Measurements from ENCODE around the gene SLBP.
"Not testable (repeated sequence)": the region's sequence is repeated elsewhere in the genome, so short reads cannot be mapped to it uniquely, and the experiment has no call there.

SLBP gene

DNA sequence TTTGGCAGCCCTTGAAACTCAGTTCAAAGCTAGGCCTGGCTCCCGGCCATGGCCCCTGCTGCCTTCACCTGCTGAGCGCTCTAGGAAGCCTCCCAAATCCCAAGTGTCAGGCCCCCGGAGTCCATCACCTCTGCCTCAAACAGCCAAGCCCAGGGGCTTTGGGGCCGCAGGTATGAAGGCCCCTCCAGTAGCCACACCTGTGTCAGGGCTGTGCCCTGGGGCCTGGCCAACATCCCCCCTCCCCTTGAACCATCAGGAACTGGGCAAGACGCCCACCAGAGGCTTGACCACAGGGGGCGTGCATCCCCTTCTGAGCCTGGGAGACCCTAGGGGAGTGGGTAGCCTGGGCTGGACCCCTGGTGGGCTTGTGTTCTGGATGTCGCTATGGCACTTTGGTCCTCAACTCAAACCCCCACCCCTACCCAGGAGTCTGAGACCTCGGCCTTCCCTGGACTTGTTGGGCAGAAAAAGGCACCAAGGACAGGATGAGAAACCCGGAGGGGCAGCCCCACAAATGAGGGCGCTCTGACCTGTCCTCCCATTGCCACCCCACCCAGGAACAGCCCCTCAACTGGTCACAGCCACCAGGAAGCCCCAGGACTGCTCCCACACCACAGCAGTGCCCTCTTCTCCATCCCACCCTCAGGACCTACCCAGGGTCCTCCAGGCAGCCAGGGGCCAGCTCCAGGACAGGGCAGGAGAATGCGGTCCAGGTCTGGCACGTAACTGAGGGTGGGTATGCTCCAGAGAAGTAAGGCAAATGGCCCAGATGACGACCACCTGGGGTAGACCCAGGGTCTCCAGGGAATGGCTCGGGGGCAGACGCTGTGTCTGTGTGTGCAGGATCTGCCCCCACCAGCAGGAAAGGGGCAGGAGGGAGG is 4.2 kb upstream of the SLBP start:
- Mint-ChIP-seq H3K9me3 (no peaks in the 10 kb centered on the region), H3K4me3 (peak overlapping the region; percentile 93 to 98), H3K36me3 (peaks cover 15 to 43% of the 10 kb centered on the region in 2 donors), H3K27ac (peak overlapping the region; percentile 76), H3K4me1 (peaks cover 41 to 71% of the 10 kb centered on the region in 2 donors), H3K27me3 (no peaks in the 10 kb centered on the region)
- no peak for ATAC-seq (replicated peaks)
- no peak for DNase-seq

DNA sequence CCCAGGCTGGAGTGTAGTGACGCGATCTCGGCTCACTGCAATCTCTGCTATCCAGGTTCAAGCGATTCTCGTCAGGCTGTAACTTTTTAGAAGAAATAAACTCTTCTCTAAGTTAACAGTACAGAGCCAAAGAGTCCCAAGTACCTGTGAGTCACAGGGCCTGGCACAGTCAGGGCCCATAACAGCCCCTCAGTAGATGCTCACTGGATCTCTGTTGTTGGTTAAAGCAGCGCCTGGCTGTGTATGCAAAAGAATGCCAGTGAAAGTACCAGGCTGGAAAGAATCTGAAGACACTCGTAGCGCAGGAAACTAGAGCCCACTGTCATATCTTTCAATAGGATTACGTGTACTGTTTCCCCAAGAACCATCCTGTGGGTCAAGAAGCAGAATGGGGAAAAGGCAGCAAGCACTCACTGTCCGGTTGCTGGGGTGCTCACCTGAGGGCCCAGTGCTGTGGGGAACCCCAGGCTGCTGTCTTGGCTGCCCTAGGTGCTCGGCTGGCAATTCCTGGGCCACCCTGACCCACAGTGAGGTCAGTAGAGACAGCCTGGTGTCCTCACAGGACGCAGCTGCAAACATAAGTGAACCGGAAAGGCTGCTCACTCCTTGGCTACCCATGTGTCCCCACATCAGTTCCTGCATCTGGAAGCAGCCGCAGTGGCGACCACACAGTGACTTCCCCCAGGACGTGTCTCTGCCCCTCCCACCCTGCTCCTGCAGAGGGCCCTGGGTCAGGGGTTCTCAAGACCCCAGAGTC is 3.1 kb upstream of the SLBP start:
- Mint-ChIP-seq H3K27ac (peak overlapping the region; percentile 92), H3K36me3 (peaks cover 20 to 49% of the 10 kb centered on the region in 2 donors), H3K4me3 (peak overlapping the region; percentile 93 to 98), H3K9me3 (no peaks in the 10 kb centered on the region), H3K4me1 (peaks cover 45 to 80% of the 10 kb centered on the region in 2 donors), H3K27me3 (no peaks in the 10 kb centered on the region)
- DNase-seq (peak; percentile 53), ATAC-seq (replicated peaks) (peak in 1 of 2 donors; percentile 15)

DNA sequence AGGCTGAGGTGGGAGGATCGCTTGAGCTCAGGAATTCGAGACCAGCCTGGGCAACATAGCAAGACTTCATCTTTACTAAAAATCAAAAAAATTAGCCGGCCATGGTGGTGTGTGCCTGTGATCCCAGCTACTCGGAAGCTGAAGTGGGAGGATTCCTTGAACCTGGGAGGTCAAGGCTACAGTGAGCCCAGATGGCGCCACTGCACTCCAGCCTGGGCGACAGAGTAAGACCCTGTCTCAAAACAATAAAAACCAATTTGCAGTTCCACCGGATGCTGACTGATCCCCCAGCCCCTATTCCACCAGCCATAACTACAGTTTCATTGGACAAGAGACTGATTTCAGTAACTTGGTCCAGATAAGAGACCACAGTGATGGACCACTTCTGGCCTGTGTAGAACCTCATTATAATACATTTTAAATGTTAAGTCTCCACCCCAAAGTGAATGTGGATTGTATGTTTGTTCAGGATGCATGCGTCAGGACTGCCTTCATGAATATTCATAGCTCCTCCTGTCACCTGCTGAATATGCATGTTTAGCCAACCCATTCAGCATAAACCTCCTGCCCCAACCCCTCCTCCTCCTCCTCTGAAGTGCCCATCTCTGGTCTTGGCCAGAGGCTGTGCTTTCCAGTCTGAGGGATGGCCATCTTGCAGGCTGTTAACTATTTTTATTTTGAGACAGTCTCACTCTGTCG is 2.3 kb upstream of the SLBP start:
- Mint-ChIP-seq H3K9me3 (no peaks in the 10 kb centered on the region), H3K27ac (peak overlapping the region; percentile 92), H3K27me3 (no peaks in the 10 kb centered on the region), H3K4me3 (peak overlapping the region; percentile 93 to 98), H3K36me3 (peaks cover 28 to 52% of the 10 kb centered on the region in 2 donors), H3K4me1 (peaks cover 43 to 80% of the 10 kb centered on the region in 2 donors)
- DNase-seq (no peak), ATAC-seq (replicated peaks) (no peak)

DNA sequence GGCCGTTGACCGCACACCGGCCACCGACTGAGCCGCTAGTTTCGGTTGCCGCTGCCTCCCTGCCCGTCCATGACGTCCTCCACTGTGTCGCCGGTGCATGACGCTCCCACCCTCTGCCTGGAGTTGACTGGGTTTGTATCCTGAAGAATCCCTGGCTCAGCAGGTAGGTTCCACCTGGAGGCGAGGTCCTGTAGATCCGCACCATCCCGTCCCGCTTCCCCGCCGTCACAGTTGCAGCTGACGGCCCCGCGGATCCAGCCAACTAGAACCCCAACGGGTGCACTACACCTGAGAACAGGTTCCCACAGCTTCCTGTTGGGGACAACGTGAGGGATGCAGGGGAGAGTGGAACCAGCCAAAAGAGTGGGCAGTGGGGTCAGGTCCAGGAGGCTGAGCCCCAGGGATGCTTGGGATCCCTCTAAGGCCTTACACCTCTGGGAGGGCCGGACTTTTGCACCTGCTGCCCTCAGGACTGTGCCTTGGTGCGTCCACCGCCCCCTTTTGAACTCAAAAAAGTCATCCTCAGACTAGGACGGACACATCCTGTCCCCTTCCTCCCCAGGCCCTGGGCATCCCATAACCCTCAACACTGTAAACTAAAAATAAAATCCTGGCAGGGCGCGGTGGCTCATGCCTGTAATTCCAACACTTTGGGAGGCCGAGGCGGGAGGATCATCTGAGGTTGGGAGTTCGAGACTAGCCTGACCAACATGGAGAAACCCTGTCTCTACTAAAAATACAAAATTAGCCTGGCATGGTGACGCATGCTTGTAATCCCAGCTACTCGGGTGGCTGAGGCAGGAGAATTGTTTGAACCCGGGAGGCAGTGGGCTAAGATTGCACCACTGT is 1.1 kb upstream of the SLBP start:
- H3K4me3 Mint-ChIP-seq = peak overlapping the region; percentile 93 to 98
- ATAC-seq (replicated peaks) (peak; percentile 0 to 2), DNase-seq (no peak)
- H3K9me3 Mint-ChIP-seq = no peaks in the 10 kb centered on the region
- no peaks in the 10 kb centered on the region for H3K27me3 Mint-ChIP-seq
- H3K27ac Mint-ChIP-seq = peak overlapping the region; percentile 98
- peaks cover 29 to 49% of the 10 kb centered on the region in 2 donors for H3K36me3 Mint-ChIP-seq
- peaks cover 41 to 71% of the 10 kb centered on the region in 2 donors for H3K4me1 Mint-ChIP-seq

DNA sequence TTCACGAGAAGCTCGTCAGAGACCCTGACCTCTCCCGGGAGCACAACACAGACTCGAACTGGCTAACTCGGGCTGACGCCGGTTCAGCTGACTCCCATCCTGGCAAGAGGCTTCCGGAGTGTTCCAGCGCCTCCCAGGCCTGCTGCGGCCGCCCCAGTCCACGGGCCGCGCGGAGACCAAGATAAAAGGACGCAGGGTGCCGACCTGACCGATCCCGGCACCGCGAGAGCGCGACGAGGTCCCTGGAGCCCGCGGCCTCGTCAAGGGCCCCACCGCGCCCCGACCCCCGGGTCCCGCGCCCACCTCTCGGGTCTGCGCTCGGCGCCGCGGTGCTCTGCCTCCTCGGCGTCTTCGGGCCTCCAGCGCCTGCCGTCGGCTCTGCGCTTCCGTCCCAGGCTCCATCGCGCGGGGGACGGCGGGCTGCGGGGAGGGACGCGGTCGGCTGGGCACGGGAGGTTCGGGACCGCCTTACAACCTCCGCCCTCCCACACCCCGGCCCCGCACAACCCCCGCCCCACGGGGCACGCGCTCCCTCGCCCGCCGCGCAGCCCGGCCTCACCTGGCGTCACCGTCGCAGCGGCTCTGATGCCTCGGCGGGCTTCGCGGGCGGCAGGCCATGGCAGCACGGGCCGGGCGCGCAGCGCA is 426 bp downstream of the SLBP start:
- no peaks in the 10 kb centered on the region for H3K9me3 Mint-ChIP-seq
- H3K27ac Mint-ChIP-seq = peak overlapping the region; percentile 95
- H3K36me3 Mint-ChIP-seq = peaks cover 31 to 46% of the 10 kb centered on the region in 2 donors
- no peak for DNase-seq
- H3K4me3 Mint-ChIP-seq = peak overlapping the region; percentile 91 to 93
- ATAC-seq (replicated peaks) = peak; percentile 1
- no peaks in the 10 kb centered on the region for H3K27me3 Mint-ChIP-seq
- peaks cover 36 to 59% of the 10 kb centered on the region in 2 donors for H3K4me1 Mint-ChIP-seq

DNA sequence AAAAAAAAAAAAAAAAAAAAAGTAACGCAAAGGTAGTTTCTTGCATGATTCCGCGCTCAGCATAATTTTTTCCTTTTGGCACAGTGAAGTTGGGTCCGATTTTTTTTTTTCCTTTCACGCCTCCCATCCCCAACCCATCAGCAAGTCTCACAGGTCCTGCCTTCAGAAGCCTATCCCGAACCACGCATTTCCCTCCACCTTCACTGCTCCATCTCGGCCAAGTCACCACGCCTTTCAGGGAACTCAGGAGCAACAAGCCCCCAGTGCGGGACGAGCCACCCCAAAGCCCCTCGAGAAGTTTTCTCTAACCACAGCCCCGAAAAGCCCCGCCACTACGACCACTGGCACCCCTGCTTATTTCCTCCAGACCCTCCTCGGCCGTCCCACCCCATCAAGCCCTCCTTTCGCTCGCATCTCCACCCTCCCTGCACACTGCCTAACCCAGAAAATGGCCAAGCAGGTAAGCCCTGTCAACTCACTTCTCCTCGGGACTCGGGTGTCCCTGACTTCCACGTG is 1.0 kb downstream of the SLBP start:
- Mint-ChIP-seq H3K4me3 (peak overlapping the region; percentile 91 to 93), H3K27me3 (no peaks in the 10 kb centered on the region), H3K4me1 (peaks cover 32 to 53% of the 10 kb centered on the region in 2 donors), H3K36me3 (peaks cover 35 to 44% of the 10 kb centered on the region in 2 donors), H3K27ac (peak overlapping the region; percentile 95), H3K9me3 (no peaks in the 10 kb centered on the region)
- peak in 1 of 2 donors; percentile 0 for ATAC-seq (replicated peaks)
- DNase-seq = no peak

DNA sequence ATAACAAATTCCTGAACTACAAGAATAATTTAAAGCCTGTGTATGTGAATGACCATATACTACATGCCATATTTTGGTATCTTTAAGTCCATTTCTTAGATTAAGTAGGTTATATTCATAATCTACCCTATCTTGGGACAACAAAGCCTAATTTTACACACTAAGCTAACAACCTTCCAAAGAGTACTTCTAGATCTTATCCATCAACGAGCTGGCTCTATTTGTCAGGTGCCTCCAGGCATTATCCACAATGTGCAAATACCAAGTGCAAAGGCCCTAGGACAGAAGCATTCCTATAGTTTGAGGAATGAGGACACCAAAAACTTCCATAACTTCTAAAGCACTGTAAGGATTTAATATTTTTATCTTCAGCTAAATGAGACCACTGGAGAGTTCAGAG is 3.5 kb downstream of the SLBP start:
- Mint-ChIP-seq H3K36me3 (peaks cover 29 to 46% of the 10 kb centered on the region in 2 donors), H3K27me3 (no peaks in the 10 kb centered on the region), H3K4me3 (no peak overlapping the region), H3K9me3 (no peaks in the 10 kb centered on the region), H3K4me1 (peaks cover 17 to 39% of the 10 kb centered on the region in 2 donors), H3K27ac (no peak overlapping the region)
- DNase-seq = no peak
- ATAC-seq (replicated peaks) = no peak

DNA sequence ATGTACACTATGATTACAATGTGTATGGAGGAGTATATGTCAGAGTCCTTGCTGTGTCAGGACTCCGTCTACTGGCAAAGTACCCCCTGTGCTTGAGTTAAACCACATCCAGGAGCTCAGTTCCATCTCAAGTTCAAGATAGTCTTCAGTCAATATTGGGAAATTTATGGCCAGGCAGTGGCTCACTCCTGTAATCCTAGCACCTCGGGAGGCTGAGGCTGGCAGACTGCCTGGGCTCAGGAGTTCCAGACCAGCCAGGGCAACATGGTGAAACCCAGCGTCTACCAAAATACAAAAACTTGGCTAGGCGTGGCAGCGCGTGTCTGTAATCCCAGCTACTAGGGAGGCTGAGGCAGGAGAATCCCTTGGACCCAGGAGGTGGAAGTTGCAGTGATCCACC is 5.8 kb downstream of the SLBP start:
- ATAC-seq (replicated peaks) (no peak), DNase-seq (no peak)
- H3K4me1 Mint-ChIP-seq = peaks cover 17 to 34% of the 10 kb centered on the region in 2 donors
- no peak overlapping the region for H3K4me3 Mint-ChIP-seq
- no peak overlapping the region for H3K27ac Mint-ChIP-seq
- peaks cover 25 to 45% of the 10 kb centered on the region in 2 donors for H3K36me3 Mint-ChIP-seq
- H3K27me3 Mint-ChIP-seq = no peaks in the 10 kb centered on the region
- no peaks in the 10 kb centered on the region for H3K9me3 Mint-ChIP-seq

DNA sequence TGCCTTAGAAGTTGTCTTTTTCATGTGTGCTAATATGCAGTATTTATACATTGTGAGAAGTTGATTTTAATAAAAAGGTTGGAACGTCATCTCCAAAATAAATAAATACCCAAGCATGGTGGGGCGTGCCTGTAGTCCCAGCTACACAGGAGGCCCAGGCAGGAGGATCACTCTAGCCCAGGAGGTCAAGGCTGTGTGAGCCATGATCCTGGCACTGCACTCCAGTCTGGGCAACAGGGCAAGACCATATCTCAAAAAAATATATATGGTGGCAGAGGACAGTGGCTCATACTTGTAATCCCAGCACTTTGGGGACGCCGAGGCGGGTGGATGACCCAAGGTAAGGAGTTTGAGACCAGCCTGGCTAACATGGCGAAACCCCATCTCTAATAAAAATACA is 6.4 kb downstream of the SLBP start:
- Mint-ChIP-seq H3K27ac (no peak overlapping the region), H3K27me3 (no peaks in the 10 kb centered on the region), H3K4me1 (peaks cover 12 to 27% of the 10 kb centered on the region in 2 donors), H3K4me3 (no peak overlapping the region), H3K9me3 (no peaks in the 10 kb centered on the region), H3K36me3 (peaks cover 21 to 40% of the 10 kb centered on the region in 2 donors)
- no peak for DNase-seq
- no peak for ATAC-seq (replicated peaks)

DNA sequence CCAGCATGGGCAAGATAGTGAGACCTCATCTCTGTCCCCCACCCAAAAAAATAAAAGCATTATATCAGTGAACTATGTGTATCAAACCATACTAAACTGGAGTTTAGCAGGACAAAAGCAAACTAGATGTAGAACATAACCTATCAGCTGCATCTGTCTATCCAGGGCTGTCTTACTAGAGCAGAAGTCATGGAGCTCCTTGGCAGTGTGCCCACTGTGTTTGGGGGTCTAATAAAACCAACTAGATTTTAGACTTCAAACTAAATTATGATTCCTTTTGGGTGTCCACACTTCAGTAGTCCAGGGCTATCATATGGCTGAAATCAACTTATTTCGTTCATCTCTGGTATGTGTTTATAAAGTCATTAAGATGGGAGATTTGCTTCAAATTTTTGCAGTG is 8.3 kb downstream of the SLBP start:
- peaks cover 16 to 36% of the 10 kb centered on the region in 2 donors for H3K36me3 Mint-ChIP-seq

DNA sequence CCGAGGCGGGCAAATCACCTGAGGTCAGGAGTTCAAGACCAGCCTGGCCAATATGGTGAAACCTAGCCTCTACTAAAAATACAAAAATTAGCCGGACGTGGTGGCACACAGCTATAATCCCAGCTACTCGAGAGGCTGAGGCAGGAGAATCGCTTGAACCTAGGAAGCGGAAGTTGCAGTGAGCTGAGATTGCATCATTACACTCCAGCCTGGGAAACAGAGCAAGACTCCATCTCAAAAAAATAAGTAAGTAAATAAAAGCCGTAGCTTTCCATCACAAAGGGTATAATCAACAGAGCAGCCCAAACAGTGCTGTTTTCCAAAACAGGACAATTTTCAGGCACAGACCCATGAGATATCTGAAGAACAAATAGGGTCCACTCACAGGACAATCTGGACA is 10.4 kb downstream of the SLBP start:
- not testable (repeated sequence) for H3K27me3 Mint-ChIP-seq; DNase-seq; H3K4me3 Mint-ChIP-seq; H3K27ac Mint-ChIP-seq; H3K9me3 Mint-ChIP-seq; ATAC-seq (replicated peaks)
- Mint-ChIP-seq H3K36me3 (peaks cover 18 to 40% of the 10 kb centered on the region in 2 donors), H3K4me1 (peaks cover 2 to 12% of the 10 kb centered on the region in 2 donors)

More for the DNA sequence above, 8.3 kb downstream of the SLBP start:
- DNase-seq (no peak), ATAC-seq (replicated peaks) (no peak)
- Mint-ChIP-seq H3K27me3 (no peaks in the 10 kb centered on the region), H3K4me3 (no peak overlapping the region), H3K9me3 (no peaks in the 10 kb centered on the region), H3K4me1 (peaks cover 6 to 12% of the 10 kb centered on the region in 2 donors), H3K27ac (no peak overlapping the region)

DNA sequence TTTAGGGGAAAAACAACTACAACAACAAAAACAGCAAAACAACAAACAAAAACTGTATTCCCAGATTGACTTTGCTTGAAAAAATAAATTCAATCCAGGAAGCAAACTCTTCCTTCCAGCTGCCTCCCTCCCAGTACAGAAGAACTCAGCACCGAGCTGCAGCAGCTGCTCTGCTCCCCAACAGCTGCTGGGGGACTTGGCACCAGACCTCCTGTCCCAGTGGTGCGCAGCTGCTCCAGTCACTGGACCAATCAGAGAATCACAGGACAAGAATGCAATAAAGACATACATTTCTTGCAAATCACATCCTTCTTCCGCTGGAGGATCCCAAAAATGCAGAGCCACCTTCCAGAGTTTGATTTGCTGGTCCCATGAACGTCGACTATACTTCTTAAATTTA is 16.2 kb downstream of the SLBP start:
- no peaks in the 10 kb centered on the region for H3K27me3 Mint-ChIP-seq
- DNase-seq (no peak), ATAC-seq (replicated peaks) (no peak)
- no peak overlapping the region for H3K4me3 Mint-ChIP-seq
- H3K36me3 Mint-ChIP-seq = peaks cover 37 to 53% of the 10 kb centered on the region in 2 donors
- peaks cover 0 to 3% of the 10 kb centered on the region in 2 donors for H3K4me1 Mint-ChIP-seq
- no peaks in the 10 kb centered on the region for H3K9me3 Mint-ChIP-seq
- peak overlapping the region; percentile 14 for H3K27ac Mint-ChIP-seq
